SH-SY5Y (cell line): ENCODE results near the gene STYK1.
A peak's percentile ranks its signal among the peaks of the same experiment; 100 is the strongest.

Source experiments
- GATA2 ChIP-seq: IDR thresholded peaks from 2 replicates; pipeline ENCODE4 v1.6.1; 2011; ENCODE audit warnings: mild to moderate bottlenecking, low read depth, low read length
- GATA3 ChIP-seq: IDR thresholded peaks from 2 replicates; pipeline ENCODE4 v1.6.1; 2011; ENCODE audit warnings: low read depth, mild to moderate bottlenecking, low read length, moderate library complexity

The STYK1 gene

DNA sequence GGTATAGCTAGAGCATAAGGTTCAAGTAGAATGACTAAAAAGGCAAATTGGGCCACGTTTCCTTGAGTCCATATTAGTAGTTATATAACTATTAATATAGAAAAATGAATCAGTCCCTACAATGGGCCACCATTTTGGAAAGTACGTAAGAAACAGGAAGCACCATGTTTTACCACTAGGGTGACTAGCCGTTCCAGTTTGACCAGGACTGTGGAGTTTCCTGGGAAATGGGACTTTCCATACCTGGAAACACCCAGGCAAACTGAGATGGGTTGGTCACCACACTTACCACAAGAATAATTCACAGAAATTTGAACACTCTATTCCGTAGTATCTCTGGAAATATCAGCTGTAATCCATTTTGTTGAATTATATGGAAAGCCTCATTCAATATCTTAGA lies 58.3 kb downstream of the STYK1 start:
- TF ChIP-seq GATA3 = no peak
- no peak for TF ChIP-seq GATA2

GRCh38 chr12:10614056-10614370 lies 59.8 kb downstream of the STYK1 start:
- TF ChIP-seq GATA2 (no peak), GATA3 (no peak)

GRCh38 chr12:10613349-10614055 lies 60.4 kb downstream of the STYK1 start, which contains the start of gene MAGOHB:
Gene MAGOHB, minus strand, starts transcription at chr12:10613609. Its CDS starts 77 bp downstream, at chr12:10613532.
- TF ChIP-seq GATA2 (peak; percentile 11; the same call in 1 of the 2 replicates), GATA3 (no peak)

DNA sequence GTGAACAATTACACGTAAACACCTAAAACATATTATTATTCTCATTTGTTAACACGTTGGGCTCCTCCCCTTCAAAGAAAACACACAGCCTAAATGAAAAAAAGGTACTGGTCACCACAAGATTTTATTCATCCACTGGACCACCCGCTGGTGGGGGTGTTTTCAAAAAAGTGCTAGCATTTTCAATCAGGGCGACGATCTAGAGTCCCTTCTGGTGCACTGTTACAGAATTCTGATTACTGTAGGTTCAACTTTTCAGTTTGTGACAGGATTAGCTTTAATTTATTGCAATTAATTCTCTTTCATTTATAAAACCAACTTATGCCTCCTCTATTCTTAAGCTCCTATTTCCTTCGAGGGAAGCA lies 60.9 kb downstream of the STYK1 start:
- TF ChIP-seq GATA3 (no peak), GATA2 (no peak)

- TF ChIP-seq GATA2 = no peak
Observed at GRCh38 chr12:10612110-10612509, 61.7 kb downstream of the STYK1 start.

GRCh38 chr12:10610188-10610587 lies 63.7 kb downstream of the STYK1 start:
- TF ChIP-seq GATA2 (no peak), GATA3 (no peak)

GRCh38 chr12:10607885-10608458 lies 65.9 kb downstream of the STYK1 start:
- no peak for TF ChIP-seq GATA2
- no peak for TF ChIP-seq GATA3

DNA sequence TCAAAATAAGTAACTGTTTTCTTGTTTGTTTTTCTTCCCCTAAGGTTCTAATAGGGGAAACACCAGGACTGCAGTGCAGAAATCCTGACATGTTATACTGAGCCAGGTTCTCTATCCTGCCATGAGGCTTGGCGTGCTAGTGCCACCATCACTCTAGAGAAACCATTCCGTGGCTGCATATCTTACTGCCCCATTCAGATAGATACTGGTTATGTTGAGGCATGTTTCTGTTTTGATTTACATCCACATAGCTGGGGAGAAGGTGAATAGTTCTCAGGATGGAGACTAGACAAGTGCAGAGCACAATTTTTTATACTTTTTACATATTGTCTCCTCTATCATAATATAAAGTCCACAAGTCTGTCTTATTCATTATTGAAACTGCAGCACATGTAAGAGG lies 72.0 kb downstream of the STYK1 start:
- TF ChIP-seq GATA3 (no peak), GATA2 (no peak)

- TF ChIP-seq GATA3 (no peak), GATA2 (no peak)
Observed at GRCh38 chr12:10600988-10601387, 72.9 kb downstream of the STYK1 start.

DNA sequence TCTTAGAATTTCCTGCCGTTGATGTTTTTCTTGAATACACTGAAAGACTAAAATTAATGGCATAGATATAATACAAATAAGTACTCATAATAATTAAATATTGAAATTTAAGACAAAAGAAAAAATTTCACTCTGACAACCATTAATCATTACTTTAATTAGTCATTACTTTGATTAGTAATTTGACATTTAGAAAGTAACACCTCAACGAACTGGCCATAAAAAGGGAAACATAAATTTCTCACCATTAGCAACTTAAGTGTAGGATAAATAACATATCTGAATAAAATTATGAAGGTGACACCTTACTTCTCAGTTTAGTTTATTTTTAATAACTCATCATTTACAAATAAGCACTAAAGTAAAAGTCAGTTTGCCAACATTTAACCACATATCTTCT lies 78.0 kb downstream of the STYK1 start:
- TF ChIP-seq GATA3 (no peak), GATA2 (no peak)

- TF ChIP-seq GATA2 (no peak), GATA3 (no peak)
Observed at GRCh38 chr12:10590966-10591365, 82.9 kb downstream of the STYK1 start.

DNA sequence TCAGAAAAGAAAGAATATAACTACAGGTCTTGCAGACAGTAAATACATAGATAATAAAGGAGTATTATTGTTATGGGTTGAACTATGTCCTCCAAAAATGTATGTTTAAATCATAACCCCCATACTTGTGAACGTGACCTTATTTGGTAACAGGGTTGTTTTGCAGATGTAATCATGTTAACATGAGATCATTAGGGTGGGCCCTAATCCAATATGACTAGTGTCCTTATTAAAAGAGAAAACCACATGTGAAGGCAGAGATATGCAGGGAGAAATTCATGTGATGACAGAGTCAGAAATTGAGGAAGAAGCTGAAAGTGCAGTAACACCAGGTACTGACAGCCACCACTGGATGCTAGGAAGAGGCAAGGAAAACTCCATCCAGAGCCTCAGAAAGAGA lies 89.4 kb downstream of the STYK1 start:
- no peak for TF ChIP-seq GATA3
- no peak for TF ChIP-seq GATA2

DNA sequence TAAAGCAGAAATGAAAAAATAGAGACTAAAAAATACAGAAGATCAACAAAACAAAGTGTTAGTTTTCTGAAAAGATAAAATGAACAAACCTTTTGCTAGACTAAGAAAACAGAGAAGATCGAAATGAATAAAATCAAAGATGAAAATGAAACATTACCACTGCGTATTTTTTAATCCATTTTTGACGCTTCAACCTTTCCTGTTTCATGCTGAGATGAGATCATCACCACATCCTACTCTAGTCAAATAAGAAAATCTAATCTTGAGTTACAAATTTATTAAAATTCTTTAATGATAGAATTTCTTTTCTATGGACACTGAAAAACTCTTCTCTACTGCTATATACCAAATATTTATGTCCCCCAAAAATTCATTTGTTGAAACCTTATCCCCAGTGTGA lies 91.1 kb downstream of the STYK1 start:
- TF ChIP-seq GATA3 = no peak
- no peak for TF ChIP-seq GATA2

DNA sequence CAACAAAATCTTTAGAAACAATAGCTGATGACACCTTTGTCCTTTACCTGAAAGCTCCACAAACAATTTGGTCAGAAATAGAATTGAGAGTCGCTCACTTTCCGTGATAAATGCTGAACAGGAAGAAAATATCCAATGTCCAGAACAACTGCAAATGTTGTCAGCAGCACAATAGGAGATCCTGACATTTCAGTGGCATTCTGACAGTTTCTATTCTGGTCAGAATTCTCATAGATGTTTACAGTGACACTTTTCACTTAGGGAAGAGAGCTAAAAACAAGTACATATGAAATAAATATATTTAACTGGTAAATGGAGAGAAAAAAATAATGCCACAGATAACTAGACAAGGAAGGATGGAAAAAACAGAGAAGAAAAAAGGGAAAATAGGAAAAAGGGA lies 99.5 kb downstream of the STYK1 start:
- TF ChIP-seq GATA2 = no peak
- TF ChIP-seq GATA3 = no peak

DNA sequence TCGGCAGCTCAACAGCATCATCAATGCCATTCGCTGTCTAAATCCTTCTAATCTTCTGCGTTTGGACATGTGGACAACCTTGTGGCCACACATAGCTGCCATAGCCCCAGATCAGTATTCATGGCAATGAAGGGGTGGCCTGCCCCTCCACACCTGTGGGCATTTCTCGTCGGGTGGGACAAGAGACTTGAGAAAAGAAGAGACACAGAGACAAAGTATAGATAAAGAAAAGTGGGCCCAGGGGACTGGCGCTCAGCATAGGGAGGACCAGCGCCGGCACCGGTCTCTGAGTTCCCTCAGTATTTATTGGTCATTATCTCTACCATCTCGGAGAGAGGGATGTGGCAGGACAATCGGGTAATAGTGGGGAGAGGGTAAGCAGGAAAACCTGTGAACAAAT lies 102.7 kb downstream of the STYK1 start:
- TF ChIP-seq GATA3 = no peak
- no peak for TF ChIP-seq GATA2
